ENCODE data around the gene KIRREL3. TPM values are rescaled to one million over a fixed set of nuclear protein-coding genes. Genes with fewer than 3 reads are reported as not detected.

Gene KIRREL3
- total and polyA plus RNA-seq, 2 of the 8 experiments (the other 6 are each of a cell fraction or from before 2014, with no cell fraction given) = 0.29 to 0.32 TPM

- no peak for TF ChIP-seq SUZ12 (IDR thresholded peaks at IDR 0.05; ENCODE audit: low read length)
- TF ChIP-seq SP4 (IDR thresholded peaks at IDR 0.05; ENCODE audit: low read length) = no peak
Measured at GRCh38 chr11:126880872-126881271, 119.7 kb downstream of the KIRREL3 start (continued).

Measured in H1 (cell line).